Measurements from ENCODE around the gene POLD2. TPM values are rescaled to one million over a fixed set of nuclear protein-coding genes. Genes with fewer than 3 reads are reported as not detected.

POLD2 gene
- total and polyA plus RNA-seq, 2 of the 13 experiments (the other 11 are each of a cell fraction or from before 2014, with no cell fraction given), result 87.6 to 95.1 TPM

GRCh38 chr7:44071726-44072363 is 51.5 kb downstream of the POLD2 start (continued):
- TF ChIP-seq FUBP1 (CRISPR knock-in tag; IDR thresholded peaks at IDR 0.05; ENCODE audit: borderline replicate concordance), result no peak
- TF ChIP-seq SMYD3 (CRISPR knock-in tag; IDR thresholded peaks at IDR 0.05), result no peak
- TF ChIP-seq MAX (IDR thresholded peaks at IDR 0.05), result peak; percentile 44; the same call in 1 of the 2 replicates
- no peak for TF ChIP-seq GABPB1 (CRISPR knock-in tag; IDR thresholded peaks at IDR 0.05)
- TF ChIP-seq ZSCAN5A (CRISPR knock-in tag; IDR thresholded peaks at IDR 0.05; ENCODE audit: borderline replicate concordance), result peak; percentile 65; the same call in 1 of the 2 replicates
- no peak for TF ChIP-seq TFAP4 (IDR thresholded peaks at IDR 0.05; ENCODE audit: borderline replicate concordance, low read depth)
- TF ChIP-seq FOSL2 (CRISPR knock-in tag; IDR thresholded peaks at IDR 0.05), result no peak
- TF ChIP-seq ZNF878 (CRISPR knock-in tag; IDR thresholded peaks at IDR 0.05), result no peak
- TF ChIP-seq KLF15 (CRISPR knock-in tag; IDR thresholded peaks at IDR 0.05; ENCODE audit: borderline replicate concordance), result no peak
- no peak for TF ChIP-seq NONO (IDR thresholded peaks at IDR 0.05)
- TF ChIP-seq NONO (CRISPR knock-in tag; conservative IDR thresholded peaks at IDR 0.05), result 0 out of 2 replicates have a peak, but pooled peaks have one; percentile 16
- TF ChIP-seq SMARCE1 (IDR thresholded peaks at IDR 0.05; ENCODE audit: borderline replicate concordance), result no peak
- TF ChIP-seq MED1 (CRISPR knock-in tag; IDR thresholded peaks at IDR 0.05), result 0 out of 2 replicates have a peak, but pooled peaks have one; percentile 16
- TF ChIP-seq ATF4 (CRISPR knock-in tag; IDR thresholded peaks at IDR 0.05), result no peak
- peak; percentile 87 for TF ChIP-seq REPIN1 (CRISPR knock-in tag; IDR thresholded peaks at IDR 0.05; ENCODE audit: borderline replicate concordance, low read depth)
- TF ChIP-seq CBX5 (CRISPR knock-in tag; IDR thresholded peaks at IDR 0.05; ENCODE audit: borderline replicate concordance), result no peak
- TF ChIP-seq FLYWCH1 (CRISPR knock-in tag; IDR thresholded peaks at IDR 0.05), result no peak
- TF ChIP-seq ARNT (IDR thresholded peaks at IDR 0.05), result no peak
- no peak for TF ChIP-seq ATF5 (CRISPR knock-in tag; IDR thresholded peaks at IDR 0.05; ENCODE audit: low read depth)
- TF ChIP-seq GATAD2A (CRISPR knock-in tag; IDR thresholded peaks at IDR 0.05), result peak; percentile 67
- TF ChIP-seq YEATS2 (CRISPR knock-in tag; IDR thresholded peaks at IDR 0.05; ENCODE audit: borderline replicate concordance), result no peak
- TF ChIP-seq STAG1 (CRISPR knock-in tag; IDR thresholded peaks at IDR 0.05), result 0 out of 2 replicates have a peak, but pooled peaks have one; percentile 48
- TF ChIP-seq ZNF740 (CRISPR knock-in tag; IDR thresholded peaks at IDR 0.05), result no peak
- no peak for TF ChIP-seq SMAD1 (CRISPR knock-in tag; IDR thresholded peaks at IDR 0.05; ENCODE audit: borderline replicate concordance, low read depth)
- TF ChIP-seq ZFP90 (CRISPR knock-in tag; IDR thresholded peaks at IDR 0.05; ENCODE audit: borderline replicate concordance), result no peak
